GM21526 (cell line): Measurements from ENCODE around the gene ZCCHC9.

Source experiments
- ATAC-seq: cut with Tn5 transposase; IDR thresholded peaks from one replicate; pipeline ENCODE4 v1.9.1; 2021; ENCODE audit warnings: moderate library complexity; ENCODE audit not compliant: unreplicated experiment, low FRiP score

The ZCCHC9 gene

DNA sequence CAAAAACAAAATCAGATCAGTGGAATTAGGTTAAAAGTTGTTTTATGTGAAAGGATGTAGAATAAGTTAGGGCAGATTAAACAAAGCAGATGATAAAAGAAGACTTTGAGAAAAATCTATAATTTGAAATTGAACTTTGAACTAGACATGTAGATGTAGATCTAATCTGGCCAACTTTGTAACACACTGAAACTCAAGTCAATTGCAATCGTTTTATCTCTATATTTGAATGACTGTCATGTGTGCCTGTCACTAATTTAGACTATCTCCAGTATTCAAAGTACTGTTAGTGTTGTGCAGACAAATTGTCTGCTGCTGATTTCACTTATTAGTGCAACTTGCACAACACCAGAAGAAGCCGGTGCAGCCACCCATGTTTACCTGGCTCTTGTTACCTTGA lies 52.7 kb downstream of the ZCCHC9 start:
- ATAC-seq = no peak

DNA sequence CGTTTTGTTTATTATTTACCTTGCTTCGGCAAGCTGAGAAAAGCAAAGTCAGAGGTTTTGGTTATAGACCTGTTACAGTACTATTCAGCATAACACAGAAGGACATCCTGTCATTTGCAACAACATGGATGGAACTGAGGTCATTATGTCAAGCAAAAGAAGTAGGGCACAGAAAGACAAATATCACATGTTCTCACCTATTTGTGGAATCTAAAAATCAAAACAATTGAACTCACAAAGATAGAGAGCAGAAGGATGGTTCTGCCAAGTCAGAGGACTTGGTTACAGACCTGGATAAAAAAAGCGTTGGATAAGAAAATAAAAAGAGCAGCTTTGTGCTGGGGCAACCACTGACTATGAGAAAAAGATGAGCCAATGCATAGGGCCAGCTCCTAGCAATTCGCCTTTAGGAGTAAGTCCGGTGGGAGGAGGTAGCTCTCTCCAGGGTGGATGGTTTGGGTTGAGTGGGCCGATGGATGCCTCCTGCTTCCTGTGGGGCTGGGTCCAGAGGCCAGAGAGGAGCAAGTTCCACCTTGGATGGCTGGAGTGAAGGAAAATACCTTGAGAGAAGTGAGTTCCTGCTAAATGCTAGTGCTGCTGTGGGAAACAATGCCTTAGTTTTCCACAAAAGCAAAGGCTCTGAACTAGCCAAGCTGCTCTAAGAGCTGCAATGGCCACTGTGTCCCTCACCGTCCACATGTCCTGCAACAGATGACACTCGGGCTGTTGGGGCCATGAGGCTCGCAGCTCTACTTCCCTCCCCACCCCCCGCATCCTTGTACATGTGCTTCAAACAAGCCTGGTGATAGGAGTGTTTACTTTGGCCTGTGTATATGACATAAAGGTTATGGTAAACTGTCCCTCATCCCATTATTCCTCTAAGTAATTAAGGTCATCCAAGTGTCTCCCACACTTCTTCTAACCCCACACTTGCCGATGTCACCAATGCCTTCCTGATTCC lies 54.2 kb downstream of the ZCCHC9 start:
- no peak for ATAC-seq

DNA sequence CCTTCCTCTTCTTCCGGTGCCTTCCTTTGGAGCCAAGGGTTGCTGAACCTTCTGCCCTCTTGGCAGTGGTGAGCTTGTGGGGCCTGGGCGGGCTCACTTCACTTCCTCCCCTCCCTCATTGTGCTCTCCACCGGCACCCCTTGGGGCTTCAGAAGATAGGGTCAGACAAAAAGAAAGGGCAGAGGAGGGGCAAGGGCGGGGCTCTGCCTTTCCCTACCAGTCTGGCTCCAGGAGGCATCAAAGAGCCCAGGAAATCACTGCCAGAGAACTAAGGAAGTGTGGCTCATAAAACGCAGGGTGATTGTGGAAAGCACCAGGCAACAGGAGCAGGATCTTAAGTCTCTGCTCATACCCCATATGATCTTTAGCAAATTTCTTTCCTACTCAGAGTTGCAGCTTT lies 57.7 kb downstream of the ZCCHC9 start:
- no peak for ATAC-seq

DNA sequence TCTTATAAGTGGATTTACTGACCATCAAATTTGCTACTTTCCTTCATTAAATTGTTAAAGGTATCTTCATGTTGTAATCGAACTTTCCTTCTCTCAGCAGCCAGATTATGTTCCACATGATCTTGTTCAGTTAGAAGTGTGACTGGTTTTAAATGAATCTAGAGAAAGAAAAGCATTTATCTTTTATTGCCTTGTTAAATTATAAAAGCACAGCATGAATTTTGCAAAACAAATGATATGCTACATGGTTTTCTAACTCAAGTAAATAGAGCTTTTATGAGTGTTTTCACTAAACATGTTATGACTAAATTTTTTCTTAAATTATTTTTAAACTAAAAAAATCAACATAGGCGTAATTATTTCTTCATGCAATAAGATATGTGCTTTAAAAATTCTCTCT lies 58.5 kb downstream of the ZCCHC9 start:
- no peak for ATAC-seq

DNA sequence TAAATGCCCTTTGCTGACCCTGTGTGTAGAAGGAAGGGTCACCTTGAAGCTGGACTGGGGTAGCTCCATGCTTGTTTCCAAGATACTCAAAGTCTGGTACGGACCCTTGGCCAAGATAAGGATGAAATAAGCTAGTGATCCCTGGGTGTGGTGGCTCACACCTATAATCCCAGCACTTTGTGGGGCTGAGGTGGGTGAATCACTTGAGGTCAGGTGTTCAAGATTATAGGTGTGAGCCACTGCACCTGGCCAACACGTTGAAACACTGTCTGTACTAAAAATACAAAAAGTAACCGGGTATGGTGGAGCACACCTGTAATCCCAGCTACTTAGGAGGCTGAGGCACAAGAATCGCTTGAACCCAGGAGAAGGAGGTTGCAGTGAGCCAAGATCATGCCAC lies 59.3 kb downstream of the ZCCHC9 start:
- ATAC-seq = no peak

DNA sequence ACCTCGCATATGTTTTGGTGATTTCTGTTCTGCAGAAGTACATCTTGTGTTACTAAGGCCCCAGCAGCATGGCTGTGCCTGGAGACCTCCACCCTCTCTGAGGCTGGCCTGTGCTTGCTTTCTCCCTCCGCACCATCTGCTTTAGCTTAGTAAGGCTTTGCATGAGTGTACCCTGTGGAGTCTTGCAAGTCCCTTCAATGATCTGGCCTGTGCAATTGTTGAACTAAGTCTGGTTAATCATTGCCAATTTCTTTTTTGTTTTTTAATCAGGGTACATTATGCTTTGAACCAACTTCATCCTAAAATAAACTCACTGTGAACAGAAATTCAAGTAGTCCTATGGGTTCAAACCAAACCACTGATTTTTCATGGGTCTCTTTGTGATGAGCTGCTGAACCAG lies 60.2 kb downstream of the ZCCHC9 start:
- no peak for ATAC-seq
